Sigmoid colon (tissue), 3 donors: ENCODE results near the gene FBXW11.
"Not testable (repeated sequence)": the region's sequence is repeated elsewhere in the genome, so short reads cannot be mapped to it uniquely, and the experiment has no call there.

Experiments
- POLR2A ChIP-seq, 2 donors: fragments of 450-650 bp; IDR thresholded peaks; one replicate each; pipeline ENCODE4 v1.6.1; 2016; ENCODE audit warnings: antibody characterized with exemption in 2 of 2, mild to moderate bottlenecking in 2 of 2, moderate library complexity in 2 of 2
- TF ChIP-seq, protein P1 (sequence below), 4 experiments: fragments of 450-650 bp in 3 of 4; fragments of 200-600 bp in 1 of 4; IDR thresholded peaks; one replicate each; pipeline ENCODE4 v1.5.1; 2016 to 2019; ENCODE audit warnings: antibody characterized with exemption in 4 of 4, mild to moderate bottlenecking in 3 of 4, moderate library complexity in 2 of 4

- TF ChIP-seq, protein P1, sequence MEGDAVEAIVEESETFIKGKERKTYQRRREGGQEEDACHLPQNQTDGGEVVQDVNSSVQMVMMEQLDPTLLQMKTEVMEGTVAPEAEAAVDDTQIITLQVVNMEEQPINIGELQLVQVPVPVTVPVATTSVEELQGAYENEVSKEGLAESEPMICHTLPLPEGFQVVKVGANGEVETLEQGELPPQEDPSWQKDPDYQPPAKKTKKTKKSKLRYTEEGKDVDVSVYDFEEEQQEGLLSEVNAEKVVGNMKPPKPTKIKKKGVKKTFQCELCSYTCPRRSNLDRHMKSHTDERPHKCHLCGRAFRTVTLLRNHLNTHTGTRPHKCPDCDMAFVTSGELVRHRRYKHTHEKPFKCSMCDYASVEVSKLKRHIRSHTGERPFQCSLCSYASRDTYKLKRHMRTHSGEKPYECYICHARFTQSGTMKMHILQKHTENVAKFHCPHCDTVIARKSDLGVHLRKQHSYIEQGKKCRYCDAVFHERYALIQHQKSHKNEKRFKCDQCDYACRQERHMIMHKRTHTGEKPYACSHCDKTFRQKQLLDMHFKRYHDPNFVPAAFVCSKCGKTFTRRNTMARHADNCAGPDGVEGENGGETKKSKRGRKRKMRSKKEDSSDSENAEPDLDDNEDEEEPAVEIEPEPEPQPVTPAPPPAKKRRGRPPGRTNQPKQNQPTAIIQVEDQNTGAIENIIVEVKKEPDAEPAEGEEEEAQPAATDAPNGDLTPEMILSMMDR (IDR thresholded peaks at IDR 0.05) = not testable (repeated sequence)
- not testable (repeated sequence) for TF ChIP-seq POLR2A (IDR thresholded peaks at IDR 0.05)
These were observed 120.4 kb downstream of the FBXW11 start for GRCh38 chr5:171886037-171886436.
